CD4-positive, alpha-beta T cell treated with Interleukin-2 at 100 ng/mL for 4 hours (primary cell): ENCODE results near the gene HRNR.

ENCODE experiments used
- DNase-seq: peaks from one replicate; pipeline ENCODE4 v3.0.0-alpha.2; 2020; ENCODE audit warnings: low spot score

The HRNR gene

GRCh38 chr1:152188673-152189591, 35.1 kb downstream of the HRNR start:
- DNase-seq = peak; percentile 77

- DNase-seq = no peak
These were observed 37.3 kb downstream of the HRNR start for GRCh38 chr1:152186556-152187285.

GRCh38 chr1:152185544-152186391, 38.2 kb downstream of the HRNR start:
- peak; percentile 65 for DNase-seq

GRCh38 chr1:152182944-152183361, 41.0 kb downstream of the HRNR start:
- no peak for DNase-seq

- no peak for DNase-seq
These were observed 41.6 kb downstream of the HRNR start for GRCh38 chr1:152182431-152182830.

- DNase-seq = no peak
These were observed 44.4 kb downstream of the HRNR start for GRCh38 chr1:152179566-152179965.

GRCh38 chr1:152170287-152170905, 53.6 kb downstream of the HRNR start:
- no peak for DNase-seq

GRCh38 chr1:152169366-152170025, 54.5 kb downstream of the HRNR start:
- no peak for DNase-seq

- DNase-seq = no peak
These were observed 55.5 kb downstream of the HRNR start for GRCh38 chr1:152168535-152168868.

GRCh38 chr1:152167835-152168534, 56.0 kb downstream of the HRNR start:
- no peak for DNase-seq

GRCh38 chr1:152166966-152167365, 57.0 kb downstream of the HRNR start:
- no peak for DNase-seq

GRCh38 chr1:152165286-152166077, 58.5 kb downstream of the HRNR start:
- no peak for DNase-seq

- no peak for DNase-seq
These were observed 59.4 kb downstream of the HRNR start for GRCh38 chr1:152164517-152165136.

- DNase-seq = no peak
These were observed 61.1 kb downstream of the HRNR start for GRCh38 chr1:152162792-152163463.
